ENCODE measurements around the gene NPAT. TPM values are rescaled to one million over a fixed set of nuclear protein-coding genes. Genes with fewer than 3 reads are reported as not detected.
A peak's percentile ranks its signal among the peaks of the same experiment; 100 is the strongest.

The NPAT gene
- 1 to 10 TPM; 3.9 to 10.0 (median 5.2) TPM for total RNA-seq
- 1 to 10 TPM; 1.4 to 2.3 TPM for polyA plus RNA-seq

DNA sequence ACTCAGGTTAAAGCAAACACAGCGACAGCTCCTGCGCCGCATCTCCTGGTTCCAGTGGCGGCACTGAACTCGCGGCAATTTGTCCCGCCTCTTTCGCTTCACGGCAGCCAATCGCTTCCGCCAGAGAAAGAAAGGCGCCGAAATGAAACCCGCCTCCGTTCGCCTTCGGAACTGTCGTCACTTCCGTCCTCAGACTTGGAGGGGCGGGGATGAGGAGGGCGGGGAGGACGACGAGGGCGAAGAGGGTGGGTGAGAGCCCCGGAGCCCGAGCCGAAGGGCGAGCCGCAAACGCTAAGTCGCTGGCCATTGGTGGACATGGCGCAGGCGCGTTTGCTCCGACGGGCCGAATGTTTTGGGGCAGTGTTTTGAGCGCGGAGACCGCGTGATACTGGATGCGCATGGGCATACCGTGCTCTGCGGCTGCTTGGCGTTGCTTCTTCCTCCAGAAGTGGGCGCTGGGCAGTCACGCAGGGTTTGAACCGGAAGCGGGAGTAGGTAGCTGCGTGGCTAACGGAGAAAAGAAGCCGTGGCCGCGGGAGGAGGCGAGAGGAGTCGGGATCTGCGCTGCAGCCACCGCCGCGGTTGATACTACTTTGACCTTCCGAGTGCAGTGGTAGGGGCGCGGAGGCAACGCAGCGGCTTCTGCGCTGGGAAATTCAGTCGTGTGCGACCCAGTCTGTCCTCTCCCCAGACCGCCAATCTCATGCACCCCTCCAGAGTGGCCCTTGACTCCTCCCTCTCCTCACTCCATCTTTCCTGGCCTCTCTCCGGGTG is at the start of gene NPAT, which contains the start of gene ATM:
TSS of gene NPAT (minus strand) at position 65 of the 774 bp plus-strand sequence. CDS start 102 bp downstream, outside the sequence.
TSS of gene ATM (plus strand) at position 494 of the 774 bp plus-strand sequence. CDS start 4,558 bp downstream, outside the sequence.
- 1% methylated on average over 68 to 70 of the region's 70 CpGs for whole genome bisulfite sequencing, 2 donors
- DNase-seq (peak; percentile 97 to 100 (median 99)), FAIRE-seq (peak; percentile 84), ATAC-seq (peak; percentile 92 to 97 (median 95))
- TF ChIP-seq, protein P1, sequence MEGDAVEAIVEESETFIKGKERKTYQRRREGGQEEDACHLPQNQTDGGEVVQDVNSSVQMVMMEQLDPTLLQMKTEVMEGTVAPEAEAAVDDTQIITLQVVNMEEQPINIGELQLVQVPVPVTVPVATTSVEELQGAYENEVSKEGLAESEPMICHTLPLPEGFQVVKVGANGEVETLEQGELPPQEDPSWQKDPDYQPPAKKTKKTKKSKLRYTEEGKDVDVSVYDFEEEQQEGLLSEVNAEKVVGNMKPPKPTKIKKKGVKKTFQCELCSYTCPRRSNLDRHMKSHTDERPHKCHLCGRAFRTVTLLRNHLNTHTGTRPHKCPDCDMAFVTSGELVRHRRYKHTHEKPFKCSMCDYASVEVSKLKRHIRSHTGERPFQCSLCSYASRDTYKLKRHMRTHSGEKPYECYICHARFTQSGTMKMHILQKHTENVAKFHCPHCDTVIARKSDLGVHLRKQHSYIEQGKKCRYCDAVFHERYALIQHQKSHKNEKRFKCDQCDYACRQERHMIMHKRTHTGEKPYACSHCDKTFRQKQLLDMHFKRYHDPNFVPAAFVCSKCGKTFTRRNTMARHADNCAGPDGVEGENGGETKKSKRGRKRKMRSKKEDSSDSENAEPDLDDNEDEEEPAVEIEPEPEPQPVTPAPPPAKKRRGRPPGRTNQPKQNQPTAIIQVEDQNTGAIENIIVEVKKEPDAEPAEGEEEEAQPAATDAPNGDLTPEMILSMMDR (IDR thresholded peaks at IDR 0.05), result peak; percentile 39 to 69 (median 42)
- peak within 1 kb of the TSS; percentile 82 to 95 (median 89) for H3K27ac ChIP-seq
- H3K36me3 ChIP-seq, result no peaks in the 10 kb centered on the region
- peaks cover 6 to 27% (median 20%) of the 10 kb centered on the region in 3 donors for H3K4me1 ChIP-seq
- peak within 1 kb of the TSS; percentile 49 to 75 (median 63) for H3K4me3 ChIP-seq
- no peaks in the 10 kb centered on the region for H3K9me3 ChIP-seq
- intact Hi-C loops (cut with DNase I), result no loop called here
- H3K27me3 ChIP-seq, result no peaks in the 10 kb centered on the region

DNA sequence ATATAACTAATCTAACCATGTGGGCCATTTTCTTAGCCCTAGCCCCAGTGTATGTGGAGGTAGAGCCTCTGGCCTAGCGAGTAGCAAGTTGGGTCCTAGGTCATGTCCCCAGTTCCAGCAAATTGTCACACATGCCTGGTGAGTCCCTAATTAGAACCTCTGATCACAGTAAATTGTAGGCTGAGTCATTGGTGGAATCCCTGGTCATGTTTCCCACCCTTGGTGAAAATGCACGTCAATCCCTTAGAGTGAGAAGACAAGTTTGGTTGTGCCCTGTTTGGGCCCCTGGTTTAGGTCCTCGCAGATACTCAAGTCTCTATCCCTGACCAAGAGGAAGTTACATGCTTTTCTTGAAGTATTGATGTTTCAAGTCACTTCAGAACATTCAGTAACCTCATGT is 47.1 kb upstream of the NPAT start:
- no peaks in the 10 kb centered on the region for H3K4me1 ChIP-seq
- ATAC-seq (no peak), DNase-seq (no peak), FAIRE-seq (no peak)
- H3K27ac ChIP-seq, result no peak overlapping the region
- intact Hi-C loops (cut with DNase I), result no loop called here
- H3K36me3 ChIP-seq, result peaks cover 0 to 19% (median 0%) of the 10 kb centered on the region in 3 donors
- no peak overlapping the region for H3K4me3 ChIP-seq
- TF ChIP-seq, protein P1 (IDR thresholded peaks at IDR 0.05), result no peak
- 94 to 97% methylated on average over 3 of the region's 3 CpGs for WGBS, 2 donors
- H3K27me3 ChIP-seq, result no peaks in the 10 kb centered on the region
- no peaks in the 10 kb centered on the region for H3K9me3 ChIP-seq

DNA sequence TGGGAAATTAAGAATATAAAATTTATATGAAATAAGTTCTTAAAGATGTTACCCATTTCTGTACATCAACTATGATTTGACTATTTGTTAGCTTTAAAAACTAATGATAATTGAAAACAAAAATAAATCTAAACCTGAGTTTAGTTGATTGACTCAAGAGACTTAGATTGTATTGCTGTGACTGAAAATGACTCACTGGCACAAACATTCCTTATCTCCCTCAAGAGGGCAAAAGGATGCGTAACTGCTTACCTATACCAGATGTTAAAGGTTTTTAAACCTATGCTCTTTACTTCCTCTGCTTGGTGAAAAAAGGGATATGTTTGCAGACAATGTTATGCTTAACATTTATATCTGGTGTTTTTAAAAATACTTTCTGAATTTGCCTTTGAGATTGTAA is 30.7 kb upstream of the NPAT start:
- no peak for FAIRE-seq
- H3K36me3 ChIP-seq, result peaks cover 4 to 67% (median 16%) of the 10 kb centered on the region in 3 donors
- no peak overlapping the region for H3K4me3 ChIP-seq
- DNase-seq, result no peak
- TF ChIP-seq, protein P1 (IDR thresholded peaks at IDR 0.05), result no peak
- H3K27me3 ChIP-seq, result no peaks in the 10 kb centered on the region
- intact Hi-C loops (cut with DNase I), result no loop called here
- H3K9me3 ChIP-seq, result no peaks in the 10 kb centered on the region
- no peaks in the 10 kb centered on the region for H3K4me1 ChIP-seq
- H3K27ac ChIP-seq, result no peak overlapping the region
- 83 to 87% methylated on average over 1 of the region's 1 CpG for WGBS, 2 donors
- no peak for ATAC-seq

DNA sequence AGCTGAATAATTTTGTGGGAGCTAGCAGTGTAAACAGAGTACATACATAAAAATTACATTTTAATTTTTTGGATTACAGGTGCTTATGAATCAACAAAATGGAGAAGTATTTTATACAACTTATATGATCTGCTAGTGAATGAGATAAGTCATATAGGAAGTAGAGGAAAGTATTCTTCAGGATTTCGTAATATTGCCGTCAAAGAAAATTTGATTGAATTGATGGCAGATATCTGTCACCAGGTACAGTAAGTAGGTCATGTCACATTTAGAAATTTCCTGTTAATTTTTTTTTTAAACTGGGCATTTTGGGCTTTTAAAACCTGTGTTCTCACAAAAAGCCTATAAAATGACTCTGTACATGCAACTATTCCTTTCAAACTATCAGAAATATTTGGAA is 24.4 kb upstream of the NPAT start:
- H3K4me3 ChIP-seq, result no peak overlapping the region
- no peaks in the 10 kb centered on the region for H3K27me3 ChIP-seq
- no peaks in the 10 kb centered on the region for H3K4me1 ChIP-seq
- intact Hi-C loops (cut with DNase I), result no loop called here
- 78 to 84% methylated on average over 2 of the region's 2 CpGs for WGBS, 2 donors
- no peaks in the 10 kb centered on the region for H3K9me3 ChIP-seq
- peaks cover 0 to 19% (median 7%) of the 10 kb centered on the region in 3 donors for H3K36me3 ChIP-seq
- TF ChIP-seq, protein P1 (IDR thresholded peaks at IDR 0.05), result no peak
- FAIRE-seq, result no peak
- ATAC-seq, result no peak
- DNase-seq, result no peak
- no peak overlapping the region for H3K27ac ChIP-seq

DNA sequence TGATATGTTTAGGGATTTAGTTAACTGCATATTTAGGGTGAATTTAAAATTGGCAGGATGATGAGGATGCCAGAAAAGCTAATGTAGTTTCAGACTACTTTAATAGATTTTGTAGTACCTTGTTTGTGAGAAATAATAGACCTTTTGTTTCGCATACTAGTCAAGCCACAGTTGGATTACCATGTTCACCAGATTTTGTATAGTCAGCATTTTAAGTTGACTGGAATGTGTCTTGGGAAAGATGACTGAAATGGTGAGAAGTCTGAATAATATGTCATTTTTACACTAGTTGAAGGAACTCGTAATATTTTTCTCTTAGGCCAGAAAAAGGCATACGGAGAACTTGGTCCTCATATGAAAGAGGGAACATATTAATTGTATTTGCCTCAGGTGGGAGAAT is 23.9 kb upstream of the NPAT start:
- FAIRE-seq, result no peak
- intact Hi-C loops (cut with DNase I), result no loop called here

More for the DNA sequence above, 23.9 kb upstream of the NPAT start:
- WGBS, 2 donors, result 65 to 76% methylated on average over 3 of the region's 3 CpGs
- no peak overlapping the region for H3K4me3 ChIP-seq
- DNase-seq (no peak), ATAC-seq (no peak)
- H3K36me3 ChIP-seq, result peaks cover 0 to 13% (median 7%) of the 10 kb centered on the region in 3 donors
- no peak overlapping the region for H3K27ac ChIP-seq
- H3K4me1 ChIP-seq, result no peaks in the 10 kb centered on the region
- H3K9me3 ChIP-seq, result no peaks in the 10 kb centered on the region
- TF ChIP-seq, protein P1 (IDR thresholded peaks at IDR 0.05), result no peak
- H3K27me3 ChIP-seq, result no peaks in the 10 kb centered on the region

Data from pancreas (tissue), 10 donors.